HG03460 (cell line): ENCODE results near the gene SYT13.

Source experiments
- ATAC-seq: cut with Tn5 transposase; IDR thresholded peaks from one replicate; pipeline ENCODE4 v1.9.1; 2021; ENCODE audit not compliant: unreplicated experiment

SYT13 gene

DNA sequence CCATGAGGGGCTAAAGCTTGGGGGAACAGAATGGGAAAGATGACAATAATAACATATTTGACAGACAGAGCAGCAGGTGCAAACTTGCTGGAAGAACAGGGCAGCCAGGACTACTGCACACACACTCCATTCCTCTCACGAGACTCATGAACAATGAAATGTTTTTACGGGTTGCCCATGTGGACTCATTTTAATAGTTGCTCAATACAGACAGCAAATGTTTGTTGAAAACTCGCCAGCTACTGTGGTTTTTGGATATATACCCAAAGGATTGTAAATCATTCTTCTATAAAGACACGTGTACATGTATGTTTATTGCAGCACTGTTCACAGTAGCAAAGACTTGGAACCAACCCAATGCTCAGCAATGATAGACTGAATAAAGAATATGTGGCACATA lies 10.3 kb downstream of the SYT13 start:
- ATAC-seq, result no peak

DNA sequence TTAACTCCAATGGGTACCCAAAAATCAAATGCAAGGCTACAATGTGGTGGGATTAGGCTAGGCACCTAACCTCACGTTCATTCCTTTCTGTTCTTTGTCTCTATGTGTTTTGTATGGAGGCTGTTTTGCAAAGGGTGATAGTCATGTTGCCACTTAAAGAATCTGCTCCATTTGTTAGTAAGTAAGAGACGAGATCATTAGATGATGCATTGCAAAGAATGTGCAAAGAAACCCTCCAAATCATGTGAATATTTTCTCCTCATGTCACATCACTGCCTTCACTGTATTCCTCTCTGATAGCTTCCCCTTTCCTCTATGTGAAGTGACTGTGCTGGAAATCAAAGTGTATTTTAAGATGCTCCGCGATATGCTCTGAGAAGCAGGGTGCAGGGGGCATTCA lies 11.9 kb downstream of the SYT13 start:
- no peak for ATAC-seq

DNA sequence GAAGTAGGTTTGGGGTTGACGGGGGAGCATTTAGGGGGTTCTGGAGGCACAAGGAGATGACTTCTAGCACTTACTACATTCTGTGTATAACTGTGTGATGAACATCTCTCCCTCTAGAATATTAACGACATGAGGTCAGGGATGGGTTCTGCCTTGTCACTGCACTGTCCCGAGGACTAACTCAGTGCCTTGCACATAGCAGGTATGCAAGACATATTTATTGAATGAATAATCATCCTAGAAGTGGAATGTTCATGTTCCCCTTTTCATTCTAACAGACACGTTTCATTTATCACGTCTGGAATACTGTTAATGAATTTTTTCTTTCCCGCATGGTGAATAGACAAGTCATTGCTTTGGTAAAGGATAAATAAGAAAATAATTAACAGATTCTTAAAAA lies 12.6 kb downstream of the SYT13 start:
- ATAC-seq, result no peak

DNA sequence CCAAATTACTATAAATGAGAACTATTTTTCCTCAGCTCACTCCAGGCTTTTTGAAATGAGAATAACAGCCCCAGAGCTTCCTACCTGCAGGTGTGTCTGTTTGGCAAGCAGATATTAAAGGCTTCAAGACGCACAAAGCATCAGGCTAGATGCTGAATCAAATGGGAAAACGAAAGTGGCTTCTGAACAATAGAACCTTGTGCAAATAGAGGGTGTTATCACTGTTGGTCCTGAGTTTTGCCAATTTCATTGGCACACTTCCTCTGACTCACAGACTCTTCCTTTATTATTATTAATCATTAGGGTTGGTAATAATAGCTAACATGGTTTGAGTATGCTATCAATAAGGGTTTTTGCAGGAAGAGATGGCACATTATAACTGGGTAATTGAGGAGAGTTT lies 13.4 kb downstream of the SYT13 start:
- no peak for ATAC-seq

DNA sequence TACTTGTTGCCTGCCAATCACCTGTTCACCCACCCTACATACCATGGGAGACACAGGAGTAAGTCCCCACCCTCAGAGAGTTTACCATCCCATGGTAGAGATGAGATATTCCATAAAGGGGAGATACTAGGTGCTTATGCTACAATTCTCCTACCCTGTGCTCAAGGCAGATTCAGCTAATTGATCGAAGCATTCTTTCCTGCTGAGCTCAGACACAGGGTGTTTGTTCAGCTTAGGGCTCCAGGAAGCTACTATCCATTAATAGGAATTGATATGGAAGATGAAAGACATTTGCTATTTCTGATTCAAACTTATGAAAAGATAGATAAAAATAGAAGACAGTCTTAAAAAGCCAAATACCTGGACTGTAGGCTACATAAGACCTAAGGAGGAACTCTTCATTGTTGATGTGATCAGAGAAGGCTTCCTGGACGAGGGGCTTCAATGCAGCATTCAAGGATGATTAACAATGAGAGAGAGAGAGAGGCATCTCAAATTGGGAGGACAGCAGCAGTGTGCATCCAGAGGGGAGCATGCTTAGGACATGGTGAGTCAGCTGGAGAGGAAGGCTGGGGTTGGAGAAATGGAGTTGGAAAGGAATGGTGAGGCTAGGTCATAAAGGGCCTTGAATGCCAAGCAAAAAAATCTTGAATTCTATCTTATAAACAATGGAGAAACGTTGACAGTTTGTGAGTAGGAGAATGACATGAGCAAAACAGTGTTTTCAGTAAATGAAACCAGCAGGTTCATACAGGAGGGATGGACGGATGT lies 15.0 kb downstream of the SYT13 start:
- ATAC-seq, result no peak

DNA sequence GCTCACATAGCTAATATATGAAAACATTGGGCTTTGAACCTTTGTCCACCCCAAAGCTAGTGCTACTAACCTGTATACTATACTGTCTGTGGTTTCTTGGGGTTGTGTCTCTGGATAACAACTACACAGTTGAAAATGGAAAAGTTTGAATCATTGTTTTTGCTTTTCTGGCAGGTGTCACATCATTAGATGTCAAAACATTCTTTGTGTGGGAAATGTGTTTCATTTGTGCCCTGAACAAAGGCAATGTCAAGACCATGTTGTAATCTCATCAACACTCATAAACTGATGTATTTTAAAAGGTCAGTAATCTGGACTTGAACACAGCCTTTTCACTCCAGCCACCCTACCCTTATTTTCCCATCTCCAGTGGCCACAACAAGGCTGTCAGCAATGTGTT lies 16.5 kb downstream of the SYT13 start:
- no peak for ATAC-seq

DNA sequence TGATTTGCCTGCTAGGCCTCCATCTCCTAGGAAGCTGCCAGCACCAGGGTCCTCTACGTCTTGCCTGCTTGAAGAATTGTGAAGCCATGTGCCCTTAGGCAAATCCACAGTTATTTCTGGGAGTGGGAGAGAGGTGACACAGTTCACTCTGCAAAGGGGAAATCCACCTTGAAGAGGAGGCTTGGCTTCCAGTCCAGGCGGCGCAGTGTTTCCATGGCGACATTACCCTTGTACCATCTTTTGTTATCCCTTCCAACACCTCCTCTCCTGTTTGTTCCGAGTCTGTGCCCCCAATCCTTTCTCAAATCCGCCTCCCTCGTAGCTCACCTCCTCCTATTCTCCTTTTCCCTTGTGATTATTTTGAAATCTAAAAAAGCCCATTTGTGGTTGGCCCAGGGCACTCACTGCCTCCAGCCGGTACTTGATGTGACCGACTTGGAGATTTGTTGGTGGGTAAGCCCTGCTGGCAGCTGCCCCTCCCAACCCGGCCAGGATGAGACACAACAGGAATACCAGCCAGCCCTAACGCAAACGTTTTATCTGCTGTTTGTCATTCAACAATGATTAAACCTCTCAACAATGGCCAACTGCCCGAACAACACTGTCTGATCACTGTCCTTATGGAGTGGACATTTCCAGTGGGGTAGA lies 18.4 kb downstream of the SYT13 start:
- ATAC-seq, result no peak

DNA sequence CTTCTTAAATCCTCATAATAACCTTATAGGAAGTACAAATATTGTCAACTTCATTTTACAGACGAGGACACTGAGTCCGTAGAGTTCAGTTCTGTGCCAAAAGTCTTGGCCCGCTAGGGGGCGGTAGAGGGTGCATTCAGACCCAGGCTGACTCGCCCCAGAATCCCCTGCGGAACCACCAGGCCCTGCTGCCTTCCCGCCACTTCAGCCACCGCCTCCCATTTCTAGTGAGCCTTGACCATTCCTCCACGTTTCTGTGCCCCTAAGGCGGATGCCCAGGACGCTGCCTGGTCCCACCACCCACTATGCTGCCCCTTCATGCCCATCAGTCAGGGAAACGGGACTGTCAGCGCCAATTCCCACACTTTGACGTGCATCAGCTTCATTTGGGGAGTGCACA lies 19.1 kb downstream of the SYT13 start:
- ATAC-seq, result no peak

DNA sequence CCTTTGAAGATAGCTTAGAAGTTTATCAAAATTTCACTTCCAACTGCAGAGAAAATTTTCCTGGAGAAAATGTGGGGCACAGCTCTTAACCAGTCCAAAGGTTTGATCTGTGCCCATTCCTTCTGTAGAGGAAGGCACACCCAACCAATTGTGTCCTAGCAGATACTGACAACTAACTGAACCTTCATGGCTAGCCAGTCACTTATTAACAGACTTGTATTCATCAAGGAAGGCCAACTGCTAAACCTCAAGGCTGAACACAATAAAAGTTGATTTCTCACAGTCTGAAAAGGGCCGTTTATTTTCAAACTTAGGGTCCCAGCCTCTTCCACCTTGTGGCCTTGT lies 19.5 kb downstream of the SYT13 start:
- ATAC-seq, result no peak

DNA sequence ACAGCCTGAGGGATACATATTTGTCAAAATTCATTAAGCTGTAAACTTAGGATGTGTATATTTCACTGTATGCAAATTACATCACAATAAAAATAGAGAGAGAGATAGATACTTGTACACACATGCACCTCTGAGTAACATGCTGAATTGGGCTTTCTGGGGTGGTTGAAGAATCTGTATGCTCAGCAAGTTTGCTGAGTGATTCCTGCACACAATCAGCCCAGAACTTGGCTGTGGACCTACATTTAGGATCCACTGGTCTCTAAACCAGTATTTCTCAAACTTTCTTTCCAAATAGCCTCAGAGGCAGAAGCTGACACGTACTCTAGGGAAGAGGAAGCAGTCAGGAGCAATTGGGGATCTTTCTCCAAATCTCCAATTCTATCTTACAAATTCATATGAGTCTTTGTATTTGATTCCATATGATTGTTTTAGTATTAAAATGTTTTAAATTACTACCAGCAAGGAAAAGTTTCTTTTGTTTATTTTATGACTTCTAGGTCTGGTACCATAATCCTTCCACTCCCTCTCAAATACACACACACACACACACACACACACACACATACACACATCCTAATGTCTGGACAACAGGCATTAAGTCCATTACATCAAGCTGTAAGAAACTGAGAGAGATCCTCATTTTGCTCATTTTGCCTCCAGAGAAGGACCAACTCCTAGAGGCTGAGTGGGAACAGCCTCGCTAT lies 20.0 kb downstream of the SYT13 start:
- no peak for ATAC-seq

DNA sequence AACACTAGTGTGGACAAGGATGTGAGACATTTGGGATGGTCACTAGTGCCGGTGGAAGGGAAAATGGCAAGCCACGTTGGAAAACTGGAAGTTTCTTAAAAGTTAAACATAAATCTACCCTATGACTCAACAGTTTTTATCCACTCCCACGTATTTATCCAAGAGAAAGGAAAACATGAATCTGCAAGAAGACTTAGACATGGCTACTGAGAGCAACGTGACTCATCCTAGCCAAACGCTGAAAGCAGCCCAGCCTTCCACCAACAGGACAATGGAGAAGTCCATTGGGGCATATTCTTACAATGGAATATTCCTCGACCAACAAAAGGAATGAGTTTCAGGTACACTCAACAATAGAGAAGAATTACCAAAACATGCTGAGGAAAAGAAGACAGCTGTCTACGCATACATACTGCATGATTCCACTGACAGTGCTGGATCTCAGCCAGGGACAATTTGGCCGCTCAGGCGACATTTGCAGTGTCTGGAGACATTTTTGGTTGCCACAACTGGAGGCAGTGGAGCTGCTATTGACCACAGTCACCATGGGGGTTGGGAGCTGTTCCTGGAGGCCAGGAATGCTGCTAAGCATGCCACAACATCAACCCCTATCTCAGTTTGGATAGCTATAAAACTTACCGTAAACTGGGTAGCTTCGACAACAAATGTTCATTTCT lies 21.2 kb downstream of the SYT13 start:
- no peak for ATAC-seq

DNA sequence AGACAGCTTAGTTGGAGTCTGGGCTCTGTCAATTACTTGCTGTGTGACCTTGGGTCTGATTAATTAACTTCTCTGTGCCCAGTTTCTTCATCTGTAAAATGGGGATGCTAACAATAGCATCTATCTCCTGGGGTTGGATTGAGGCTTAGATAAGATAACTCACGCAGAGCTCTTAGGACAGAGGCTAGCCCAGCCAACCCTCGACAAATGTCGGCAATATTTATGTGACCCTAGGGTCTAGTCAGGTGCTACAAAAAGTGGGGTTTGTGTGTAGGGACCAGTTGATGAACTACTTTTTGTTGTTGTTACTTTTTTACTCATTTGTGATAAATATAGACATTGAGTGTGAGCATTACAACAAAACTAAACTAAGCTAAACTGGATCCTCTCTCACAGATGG lies 22.4 kb downstream of the SYT13 start:
- ATAC-seq, result no peak

DNA sequence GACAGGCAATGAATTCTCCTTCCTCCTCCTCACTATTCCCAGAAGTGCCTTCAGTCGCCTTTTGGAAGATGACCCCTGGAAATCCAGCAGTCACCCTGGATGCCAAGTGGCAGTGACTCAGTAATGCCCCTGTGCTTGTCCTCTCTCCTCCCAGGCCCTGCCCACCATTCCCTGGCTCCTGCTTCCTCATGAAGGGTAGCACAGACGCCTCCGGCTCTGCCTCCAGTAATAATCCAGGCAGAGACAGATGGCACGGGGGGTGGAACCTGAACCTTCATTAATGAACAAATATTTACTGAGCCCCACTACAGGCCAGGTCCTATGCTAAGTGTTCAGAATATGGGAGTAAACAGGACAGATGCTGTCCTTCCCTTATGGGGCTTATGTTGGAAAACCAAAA lies 23.2 kb downstream of the SYT13 start:
- no peak for ATAC-seq

DNA sequence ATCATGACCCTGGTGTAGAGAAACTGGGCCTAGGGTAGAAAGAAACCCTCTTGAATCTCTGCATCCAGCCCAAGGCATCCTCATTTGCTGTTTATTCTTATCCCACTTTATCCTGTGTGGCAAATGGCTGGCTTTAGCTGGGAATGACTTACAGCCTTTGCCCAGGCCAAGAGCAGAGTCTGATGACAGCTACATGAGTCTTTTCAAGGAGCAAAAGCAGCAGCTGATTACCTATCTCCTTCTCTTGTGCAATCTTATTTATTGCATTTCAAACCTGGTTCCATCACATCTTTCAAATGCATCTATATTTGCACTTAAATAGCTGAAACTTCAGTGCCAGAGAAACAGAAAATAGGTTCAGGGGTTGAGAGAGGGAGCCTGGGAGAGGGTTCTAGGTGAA lies 26.1 kb downstream of the SYT13 start:
- no peak for ATAC-seq

DNA sequence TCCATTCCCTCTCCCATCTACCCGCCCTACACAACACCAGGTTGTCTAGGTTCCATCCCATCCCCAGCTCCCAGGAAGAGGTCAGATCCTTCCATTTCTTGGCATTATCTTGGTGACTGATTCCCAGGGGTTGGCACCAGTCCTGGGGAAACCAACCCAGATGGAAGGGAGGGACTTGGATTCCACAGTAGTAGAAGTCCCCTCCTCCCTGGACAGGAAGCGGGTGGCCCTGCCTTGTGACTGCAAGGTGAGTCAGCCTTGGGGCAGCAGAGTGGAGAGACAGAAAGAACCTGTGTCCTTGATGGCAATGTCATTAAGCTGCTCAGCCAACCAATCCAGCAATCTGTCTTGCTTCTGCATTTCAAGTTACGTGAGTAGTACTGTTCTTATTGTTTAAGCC lies 26.5 kb downstream of the SYT13 start:
- no peak for ATAC-seq

DNA sequence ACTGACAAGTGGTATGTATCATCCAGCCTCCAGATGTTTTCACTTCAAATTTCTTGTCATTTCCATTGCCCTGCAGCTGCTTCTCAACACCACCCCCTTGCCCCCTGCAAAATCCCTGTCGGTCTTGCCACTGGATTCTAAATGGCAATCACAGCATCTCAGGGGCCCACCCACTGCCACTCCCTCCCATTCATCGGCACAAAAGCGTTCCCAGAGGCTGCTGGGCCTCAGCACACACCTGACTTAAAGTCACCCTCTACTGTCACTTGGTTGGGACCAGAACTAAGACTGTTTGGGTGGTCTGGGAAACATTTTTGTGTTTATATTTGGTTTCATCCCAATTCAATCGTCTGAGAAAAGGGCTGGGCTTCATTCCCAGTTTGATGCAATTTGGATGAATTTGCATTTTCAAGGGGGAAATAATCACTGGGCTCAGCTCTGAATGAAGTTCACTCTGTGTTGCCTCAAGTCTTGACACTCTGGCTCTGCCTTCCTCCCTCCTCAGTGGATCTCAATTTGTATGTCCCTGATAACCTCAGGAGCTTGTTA lies 27.1 kb downstream of the SYT13 start:
- no peak for ATAC-seq

DNA sequence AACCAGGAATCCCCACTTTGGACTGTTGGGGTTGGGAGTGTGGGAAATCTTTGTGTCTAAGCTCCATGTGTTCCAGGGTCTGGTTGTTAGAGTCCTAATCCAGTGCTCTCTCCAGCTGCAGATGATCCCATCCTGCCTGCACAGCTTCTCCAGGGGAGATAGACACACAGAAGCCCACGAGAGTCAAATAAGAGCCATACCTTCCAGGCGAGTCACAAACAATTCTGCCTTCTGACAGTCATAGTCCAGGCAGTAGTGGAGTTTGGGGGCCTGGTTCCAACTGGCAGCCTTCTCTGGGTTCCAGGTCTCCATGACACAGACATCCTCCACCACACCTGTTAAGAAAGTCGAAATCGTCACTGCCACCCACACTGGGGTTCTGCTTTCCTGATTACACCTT lies 32.1 kb downstream of the SYT13 start:
- no peak for ATAC-seq

DNA sequence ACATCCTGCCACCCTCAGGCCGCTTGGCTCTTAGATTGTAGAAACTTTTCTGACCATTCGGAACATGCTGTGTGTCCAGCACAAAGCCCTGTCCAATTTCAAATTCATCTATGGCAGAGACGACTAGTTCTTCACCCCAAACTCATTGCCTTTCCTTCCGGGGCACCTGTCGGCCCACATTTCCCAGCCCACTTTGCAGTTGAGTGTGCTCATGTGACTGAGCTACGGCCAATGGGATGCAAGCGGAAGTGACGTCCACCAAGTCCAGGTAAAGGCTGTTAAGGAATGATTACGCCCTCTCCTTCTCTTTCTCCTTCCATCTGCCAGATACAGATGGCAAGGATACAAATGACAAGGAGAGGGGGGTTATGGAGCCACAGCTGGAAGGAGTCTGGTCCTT lies 32.5 kb downstream of the SYT13 start:
- ATAC-seq, result no peak

DNA sequence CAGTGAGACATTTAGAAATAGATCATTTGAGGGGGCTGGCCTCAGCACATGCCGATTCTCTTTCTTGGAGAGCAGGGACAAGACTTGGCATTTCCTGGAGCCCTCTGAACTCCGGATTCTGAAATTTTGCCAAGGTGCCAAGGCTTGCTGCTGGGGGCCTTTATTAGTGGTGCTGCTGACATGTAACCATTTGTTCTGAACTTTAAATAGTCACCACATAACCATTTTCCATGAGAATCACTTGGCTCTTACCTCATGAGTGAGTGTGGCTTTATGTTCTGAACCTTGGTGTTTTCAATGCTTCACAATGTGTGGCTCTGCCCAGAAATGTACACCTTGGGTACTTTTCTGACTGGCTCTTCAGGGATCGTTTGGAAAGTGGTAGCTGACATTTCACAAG lies 33.3 kb downstream of the SYT13 start:
- ATAC-seq, result no peak

DNA sequence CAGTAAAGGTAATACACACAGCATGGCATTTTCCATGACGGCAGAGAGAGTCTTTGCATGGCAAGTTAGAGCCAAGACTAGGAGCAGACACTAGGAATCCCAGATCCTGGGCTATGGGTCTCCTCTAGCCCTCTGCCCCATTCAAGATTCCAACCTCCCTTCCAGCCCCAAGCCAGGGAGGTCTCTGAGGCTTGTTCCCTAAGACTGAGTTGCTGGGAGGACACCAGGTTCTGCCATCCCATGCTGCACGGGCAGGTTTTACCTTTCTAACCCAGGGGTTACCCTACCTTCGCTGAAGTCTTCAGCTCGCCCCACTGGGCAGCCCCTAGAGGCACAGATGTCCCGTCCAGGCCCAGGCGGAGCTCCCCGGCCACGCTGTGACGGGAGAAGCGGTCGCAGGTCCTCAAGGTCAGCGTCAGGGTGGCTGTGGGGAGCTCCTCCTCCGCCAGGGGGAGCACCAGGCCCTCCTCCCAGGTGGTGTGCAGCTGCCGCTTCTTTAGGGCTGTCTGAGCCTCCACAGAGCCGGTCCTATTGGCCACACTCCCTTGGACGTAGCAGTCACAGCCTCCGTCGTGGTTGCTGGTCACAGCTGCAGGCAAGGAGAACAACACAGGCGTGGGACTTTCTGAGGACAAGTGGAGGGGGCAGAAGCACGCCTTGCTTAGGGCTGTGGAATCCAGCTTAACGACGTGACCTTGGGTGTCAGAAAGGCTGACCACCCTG lies 33.8 kb downstream of the SYT13 start:
- no peak for ATAC-seq
